Epithelial cell of proximal tubule (primary cell): Measurements from ENCODE around the gene FIG4. TPM values are rescaled to one million over a fixed set of nuclear protein-coding genes. Genes with fewer than 3 reads are reported as not detected.
"Not testable (repeated sequence)": the region's sequence is repeated elsewhere in the genome, so short reads cannot be mapped to it uniquely, and the experiment has no call there.

Experiments
- DNase-seq: peaks from one replicate; pipeline ENCODE4 v3.0.0-alpha.2; 2011; ENCODE audit warnings: low read depth
- H3K4me3 ChIP-seq: 2 replicates; pipeline ENCODE4 v1.5.1; 2011; ENCODE audit warnings: low read depth, mild to moderate bottlenecking, low read length
- total RNA-seq: library from RNA; depleted of rRNA; stranded (reverse); fragments of >200 nt; gene quantifications from 2 replicates; pipeline ENCODE4 v1.2.3, GENCODE V29; 2015
- TF ChIP-seq, protein P1 (sequence below): conservative IDR thresholded peaks from 2 replicates; pipeline ENCODE4 v1.5.1; 2012; ENCODE audit warnings: low read depth, mild to moderate bottlenecking, low read length

The FIG4 gene
- total RNA-seq, 1 donor from 2014 or later: 15.5 TPM

DNA sequence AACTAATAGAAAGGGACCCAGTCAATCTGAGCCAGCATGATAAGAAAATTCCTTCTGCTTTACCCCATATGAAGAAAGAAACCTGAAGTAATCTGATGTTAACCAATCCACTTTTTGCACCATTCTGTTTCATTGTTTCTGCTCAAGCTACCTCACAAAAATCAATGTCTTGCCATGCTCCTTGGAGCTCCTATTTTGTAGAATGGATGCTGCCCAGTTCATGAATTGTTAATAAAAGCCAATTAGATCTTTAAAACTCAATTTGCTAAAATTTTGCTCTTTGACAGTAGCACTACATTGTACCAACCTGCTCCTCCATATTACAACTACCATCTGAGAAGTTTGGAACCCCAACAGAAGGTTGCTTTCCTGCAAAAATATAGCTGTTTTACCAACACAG, 170.8 kb downstream of the FIG4 start:
- H3K4me3 ChIP-seq: no peak overlapping the region
- TF ChIP-seq, protein P1, sequence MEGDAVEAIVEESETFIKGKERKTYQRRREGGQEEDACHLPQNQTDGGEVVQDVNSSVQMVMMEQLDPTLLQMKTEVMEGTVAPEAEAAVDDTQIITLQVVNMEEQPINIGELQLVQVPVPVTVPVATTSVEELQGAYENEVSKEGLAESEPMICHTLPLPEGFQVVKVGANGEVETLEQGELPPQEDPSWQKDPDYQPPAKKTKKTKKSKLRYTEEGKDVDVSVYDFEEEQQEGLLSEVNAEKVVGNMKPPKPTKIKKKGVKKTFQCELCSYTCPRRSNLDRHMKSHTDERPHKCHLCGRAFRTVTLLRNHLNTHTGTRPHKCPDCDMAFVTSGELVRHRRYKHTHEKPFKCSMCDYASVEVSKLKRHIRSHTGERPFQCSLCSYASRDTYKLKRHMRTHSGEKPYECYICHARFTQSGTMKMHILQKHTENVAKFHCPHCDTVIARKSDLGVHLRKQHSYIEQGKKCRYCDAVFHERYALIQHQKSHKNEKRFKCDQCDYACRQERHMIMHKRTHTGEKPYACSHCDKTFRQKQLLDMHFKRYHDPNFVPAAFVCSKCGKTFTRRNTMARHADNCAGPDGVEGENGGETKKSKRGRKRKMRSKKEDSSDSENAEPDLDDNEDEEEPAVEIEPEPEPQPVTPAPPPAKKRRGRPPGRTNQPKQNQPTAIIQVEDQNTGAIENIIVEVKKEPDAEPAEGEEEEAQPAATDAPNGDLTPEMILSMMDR: no peak
- DNase-seq: no peak

DNA sequence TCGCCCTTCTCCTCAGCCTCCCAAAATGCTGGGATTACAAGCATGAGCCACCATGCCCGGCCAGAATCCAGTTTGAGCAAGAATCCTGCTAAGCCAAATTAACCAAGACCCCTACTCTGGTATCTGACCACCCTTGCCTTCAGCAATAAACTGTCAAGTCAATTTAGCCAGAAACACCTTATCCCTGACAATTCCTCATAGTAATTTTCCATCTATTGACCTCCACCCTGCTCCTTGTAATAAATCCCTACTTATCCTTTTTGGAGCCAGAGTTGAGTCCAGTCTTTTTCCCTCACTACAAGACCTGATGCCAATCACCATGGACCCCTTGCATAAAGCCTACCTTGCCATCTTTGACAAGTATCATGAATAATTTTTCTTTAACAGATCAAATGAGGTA, 173.0 kb downstream of the FIG4 start:
- no peak for DNase-seq
- TF ChIP-seq, protein P1: no peak
- H3K4me3 ChIP-seq: no peak overlapping the region

DNA sequence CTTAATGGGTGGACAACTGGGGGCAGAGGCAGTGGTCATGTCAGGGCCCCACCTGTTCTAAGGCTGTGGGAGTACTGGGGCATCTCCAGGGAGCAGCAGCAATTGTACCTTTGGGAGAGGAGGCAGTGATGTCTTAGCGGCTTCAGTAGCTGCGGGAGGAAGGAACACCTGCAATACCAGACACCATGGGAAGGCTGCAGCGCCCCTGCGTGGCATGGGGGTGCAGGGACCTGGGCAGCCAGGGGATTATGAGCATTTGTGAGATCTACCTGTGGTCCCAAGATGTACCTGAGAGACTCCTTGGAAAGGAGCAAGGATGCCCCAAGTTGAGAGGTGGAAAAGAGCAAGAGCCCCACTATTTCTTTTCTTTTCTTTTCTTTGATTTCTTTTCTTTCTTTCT, 174.9 kb downstream of the FIG4 start:
- no peak overlapping the region for H3K4me3 ChIP-seq
- TF ChIP-seq, protein P1: no peak
- DNase-seq: no peak

DNA sequence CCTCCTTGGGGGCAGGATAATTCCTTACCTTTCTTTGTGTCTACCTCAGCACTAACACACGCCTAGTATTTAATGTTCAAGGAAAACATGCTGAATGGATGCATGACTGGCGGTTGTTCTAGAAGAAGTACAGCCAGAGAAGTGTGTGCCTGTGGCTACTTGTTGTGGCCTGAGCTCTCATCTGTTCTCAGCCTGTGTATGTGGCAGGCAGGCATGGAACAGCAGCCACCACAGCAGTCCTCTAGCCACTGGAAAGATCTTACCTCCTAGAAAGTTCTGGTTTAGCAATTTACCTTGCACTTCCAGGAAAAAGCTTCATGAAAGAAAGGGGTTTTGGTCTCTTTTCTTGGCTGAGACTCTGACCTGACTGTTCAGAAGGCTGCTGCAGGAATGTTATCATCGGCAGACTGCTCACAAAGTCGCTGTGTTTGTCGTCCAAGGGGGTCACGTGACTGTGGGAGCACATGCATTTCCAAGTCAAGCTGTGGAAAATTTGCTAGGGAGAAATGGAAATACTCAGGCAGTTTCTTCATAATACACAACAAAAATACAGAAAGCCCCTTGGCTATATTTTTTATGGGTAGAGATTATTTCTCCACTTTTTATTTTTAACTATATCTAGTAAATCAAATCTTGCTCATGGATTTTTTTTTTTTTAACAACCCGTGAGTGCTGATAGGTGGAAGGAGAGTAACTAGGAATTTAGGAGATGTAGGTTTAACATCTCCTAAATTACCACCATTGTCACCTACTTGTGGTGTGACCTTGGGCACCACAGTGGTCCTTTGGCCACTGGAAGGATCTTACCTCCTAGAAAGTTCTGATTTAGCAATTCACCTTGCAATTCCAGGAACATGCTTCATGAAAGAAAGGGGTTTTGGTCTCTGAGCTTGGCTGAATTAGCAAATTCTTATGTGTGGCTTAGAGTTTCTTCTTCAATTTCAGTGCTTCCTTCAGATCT, 176.2 kb downstream of the FIG4 start:
- no peak overlapping the region for H3K4me3 ChIP-seq
- DNase-seq: no peak
- TF ChIP-seq, protein P1: no peak

DNA sequence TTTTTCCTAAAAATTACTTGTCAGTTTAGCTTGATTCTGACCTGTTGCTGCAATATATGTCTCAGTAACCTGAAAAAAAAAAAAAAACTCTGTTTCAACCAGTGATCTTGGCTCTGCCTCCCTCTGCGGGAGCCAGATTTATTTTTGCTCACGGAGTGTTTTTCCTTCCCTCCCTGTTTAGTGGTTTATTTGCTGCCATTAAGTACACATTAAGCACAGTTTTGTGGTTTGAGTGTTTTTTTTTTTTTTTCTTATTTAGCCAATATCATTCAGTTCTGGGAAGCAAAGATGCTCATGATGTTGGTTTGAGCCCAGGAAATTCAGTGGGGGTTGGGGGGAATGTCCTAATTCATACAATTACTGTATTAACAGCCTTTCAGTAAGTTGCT, 176.9 kb downstream of the FIG4 start:
- TF ChIP-seq, protein P1: no peak
- DNase-seq: no peak
- H3K4me3 ChIP-seq: no peak overlapping the region

DNA sequence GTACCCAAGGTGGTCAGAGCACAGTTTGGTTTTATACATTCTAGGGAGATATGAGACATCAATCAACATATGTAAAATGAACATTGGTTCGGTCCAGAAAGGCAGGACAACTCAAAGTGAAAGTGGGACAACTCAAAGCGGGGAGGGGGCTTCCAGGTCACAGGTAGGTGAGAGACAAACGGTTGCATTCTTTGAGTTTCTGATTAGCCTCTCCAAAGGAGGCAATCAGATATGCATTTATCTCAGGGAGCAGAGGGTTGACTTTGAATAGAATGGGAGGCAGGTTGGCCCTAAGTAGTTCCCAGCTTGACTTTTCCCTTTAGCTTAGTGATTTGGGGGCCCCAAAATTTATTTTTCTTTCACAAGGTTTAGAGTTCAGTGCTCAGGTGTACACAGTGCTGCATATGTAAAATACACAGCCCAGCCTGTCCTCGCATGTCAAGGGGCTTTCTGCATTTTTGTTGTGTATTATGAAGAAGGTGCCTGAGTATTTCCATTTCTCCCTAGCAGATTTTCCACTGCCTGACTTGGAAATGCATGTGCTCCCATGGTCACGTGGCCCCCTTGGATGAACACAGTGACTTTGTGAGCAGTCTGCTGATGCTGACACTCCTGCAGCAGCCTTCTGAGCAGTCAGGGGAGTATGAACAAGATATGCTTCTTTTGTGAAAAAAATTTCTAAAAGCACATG, 178.4 kb downstream of the FIG4 start:
- DNase-seq, H3K4me3 ChIP-seq: not testable (repeated sequence)

DNA sequence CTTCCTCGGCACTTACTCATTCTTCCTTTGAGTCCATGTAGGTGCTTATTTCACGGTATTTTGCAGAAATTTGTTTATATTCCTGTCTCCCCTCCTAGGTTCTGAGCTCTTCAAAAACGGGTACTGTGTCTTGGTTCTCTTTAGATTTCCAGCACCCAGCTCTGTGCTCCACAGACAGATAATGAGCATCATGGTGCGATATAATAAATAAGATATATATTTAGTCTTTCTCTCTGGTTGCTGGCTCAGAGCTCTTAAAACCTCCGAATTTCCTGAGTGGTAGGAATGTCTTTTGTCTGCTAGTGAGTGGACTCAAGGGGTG, 179.0 kb downstream of the FIG4 start:
- DNase-seq: no peak
- TF ChIP-seq, protein P1: no peak
- no peak overlapping the region for H3K4me3 ChIP-seq
